GM19099 (cell line): ENCODE data around the gene GNA12.

ENCODE experiments used
- POLR2A ChIP-seq: IDR thresholded peaks from 3 replicates; pipeline ENCODE4 v1.6.1; 2011; ENCODE audit warnings: low read depth; ENCODE audit not compliant: insufficient read length; ENCODE audit errors: extremely low read depth

The GNA12 gene

DNA sequence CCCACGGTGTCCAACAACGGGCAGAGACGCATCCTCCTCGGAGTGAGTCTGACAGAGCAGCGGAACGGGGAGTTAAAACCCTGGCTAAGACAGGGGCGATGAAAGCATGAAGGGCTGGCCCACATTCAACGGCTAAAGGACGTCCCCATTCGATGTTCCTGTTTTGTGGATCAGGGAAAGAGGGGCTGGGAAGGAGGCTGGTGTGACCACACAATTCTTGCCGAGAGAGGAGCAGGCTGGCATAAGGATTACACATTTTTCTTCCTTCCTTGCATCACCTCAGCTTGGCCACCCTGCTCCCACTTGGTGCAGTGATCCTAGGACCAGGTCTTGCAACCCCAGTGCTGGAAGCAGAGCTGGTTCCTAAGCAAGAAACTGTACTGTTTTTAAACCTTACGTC, 67.7 kb downstream of the GNA12 start:
- TF ChIP-seq POLR2A, result no peak

DNA sequence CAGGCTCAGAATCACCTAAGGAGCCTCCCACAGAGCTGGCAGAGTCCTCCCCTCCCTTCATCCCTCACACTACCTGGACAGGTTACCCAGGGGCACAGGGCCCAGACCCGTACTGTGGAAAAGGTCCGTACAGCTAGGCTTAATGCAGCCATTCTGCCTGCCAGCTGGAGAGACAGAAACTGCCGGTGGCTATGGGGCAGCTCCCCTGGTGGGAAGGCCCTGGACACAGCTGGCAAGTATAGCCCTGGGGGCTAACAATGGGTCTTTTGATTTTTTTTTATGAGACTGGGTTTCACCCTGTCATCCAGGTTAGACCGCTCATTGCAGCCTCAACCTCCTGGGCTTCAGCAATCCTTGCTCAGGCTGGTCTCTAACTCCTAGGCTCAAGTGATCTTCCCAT, 68.3 kb downstream of the GNA12 start:
- no peak for TF ChIP-seq POLR2A

DNA sequence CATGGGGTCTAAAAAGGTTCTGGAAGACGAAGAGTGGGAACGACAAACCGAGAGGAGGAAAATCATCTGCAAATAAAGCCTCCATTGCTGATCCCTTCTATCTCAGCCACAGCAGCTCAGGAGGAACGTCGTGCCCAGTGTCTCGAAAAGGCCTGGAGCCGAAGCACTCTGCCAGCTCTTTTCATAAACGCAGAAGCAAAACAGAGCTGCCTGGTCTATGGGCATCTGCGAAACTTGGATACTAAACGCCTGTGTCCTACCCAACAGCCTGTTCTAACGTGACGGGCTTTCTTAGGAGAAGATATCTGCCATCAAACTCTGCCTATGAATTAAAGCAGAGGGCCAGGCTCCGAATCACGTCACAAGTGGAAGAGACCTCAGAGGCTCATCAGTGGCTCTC, 68.7 kb downstream of the GNA12 start:
- TF ChIP-seq POLR2A, result no peak

DNA sequence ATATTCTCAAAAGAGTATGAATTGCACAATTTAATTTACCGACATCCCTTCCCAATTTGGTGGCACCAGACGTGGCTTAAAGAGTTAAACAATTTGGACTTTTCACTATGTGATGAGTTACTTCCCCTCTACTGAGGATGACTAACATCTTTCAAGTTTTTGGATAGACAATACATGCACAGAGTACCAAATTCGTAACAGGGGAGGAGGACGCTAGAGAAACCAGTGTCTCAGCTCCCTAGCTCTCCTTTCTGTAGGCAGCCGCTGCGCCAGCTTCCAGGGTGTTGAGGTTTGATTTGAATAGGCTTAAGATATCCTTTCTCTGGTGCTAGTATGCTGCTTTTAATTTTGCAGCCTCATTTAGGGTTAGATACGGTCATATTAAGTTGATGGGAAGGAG, 69.2 kb downstream of the GNA12 start:
- no peak for TF ChIP-seq POLR2A

DNA sequence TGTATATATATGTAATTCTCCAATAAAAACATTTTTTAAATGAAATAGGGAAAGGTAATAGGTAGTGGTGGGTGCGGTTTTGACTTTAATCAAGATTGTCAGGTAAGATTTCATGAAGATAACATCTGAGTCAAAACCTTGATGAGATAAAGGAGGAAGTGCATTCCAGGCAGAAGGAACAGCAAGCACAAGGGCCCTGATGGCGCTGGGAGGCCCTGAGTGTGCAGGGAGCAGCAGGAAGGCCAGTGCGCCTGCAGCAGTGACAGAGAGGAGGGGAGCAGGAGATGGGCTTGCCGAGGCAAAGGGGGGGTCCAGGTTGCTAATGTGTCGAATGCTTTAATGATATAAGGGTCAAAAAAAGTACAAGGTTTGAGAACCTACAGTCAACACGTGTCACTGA, 69.8 kb downstream of the GNA12 start:
- no peak for TF ChIP-seq POLR2A

DNA sequence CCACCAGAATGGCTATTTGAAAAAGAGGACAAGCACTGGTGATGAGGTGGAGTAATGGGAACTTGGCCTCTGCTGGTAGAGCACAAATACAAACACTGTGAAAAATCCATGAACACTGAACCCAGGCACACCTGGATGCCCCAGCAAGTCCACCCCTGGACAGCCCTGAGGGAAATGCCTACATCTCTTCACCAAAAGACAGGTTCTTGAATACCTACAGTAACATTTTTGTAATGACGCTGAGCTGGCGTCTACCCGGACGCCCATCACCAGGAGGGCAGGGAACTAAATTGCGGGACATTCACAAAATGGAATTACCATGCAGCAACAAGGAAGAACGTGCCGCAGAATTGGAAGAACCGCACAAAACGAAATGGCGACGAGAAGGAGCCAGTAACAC, 70.5 kb downstream of the GNA12 start:
- TF ChIP-seq POLR2A, result no peak

DNA sequence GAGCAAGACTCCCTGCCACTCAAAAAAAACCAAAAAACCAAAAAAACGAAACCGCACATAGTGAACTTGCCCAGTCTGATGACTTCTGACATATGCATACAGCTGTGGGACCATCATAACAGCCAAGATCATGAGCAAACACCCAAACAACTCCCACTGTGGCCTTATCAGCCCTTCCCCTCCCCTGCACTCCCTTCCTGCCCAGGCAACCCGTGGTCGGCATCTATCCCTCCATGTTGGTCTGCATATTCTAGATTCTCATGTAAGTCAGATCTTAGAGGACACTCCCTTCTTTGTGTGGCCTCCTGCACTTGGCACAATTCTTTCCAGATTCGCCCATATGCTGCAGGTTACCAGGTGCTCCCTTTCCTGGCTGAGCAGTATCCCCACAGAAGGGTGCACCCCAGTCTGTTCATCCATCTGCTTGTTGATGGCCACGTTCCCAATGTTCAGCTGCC, 72.8 kb downstream of the GNA12 start:
- no peak for TF ChIP-seq POLR2A

DNA sequence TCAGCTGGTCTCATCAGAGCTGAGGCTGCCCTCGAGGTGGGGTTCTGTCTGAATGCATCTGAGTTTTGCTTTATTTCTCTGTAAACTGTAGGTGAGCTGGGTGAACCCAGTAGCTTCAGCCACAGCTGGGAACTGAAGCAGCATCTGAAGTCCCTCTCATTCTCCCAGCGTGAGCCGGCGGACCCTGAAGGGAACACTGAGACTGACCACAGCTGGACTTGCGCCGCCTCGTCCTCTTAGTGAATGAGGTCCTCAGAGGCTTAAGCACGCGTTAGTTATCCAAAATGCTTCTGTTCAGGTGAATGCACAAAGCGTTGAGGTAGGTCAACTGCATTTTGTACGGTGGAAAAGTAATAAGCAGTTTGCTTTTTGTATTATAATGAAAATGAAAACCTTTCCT, 79.5 kb downstream of the GNA12 start:
- no peak for TF ChIP-seq POLR2A

DNA sequence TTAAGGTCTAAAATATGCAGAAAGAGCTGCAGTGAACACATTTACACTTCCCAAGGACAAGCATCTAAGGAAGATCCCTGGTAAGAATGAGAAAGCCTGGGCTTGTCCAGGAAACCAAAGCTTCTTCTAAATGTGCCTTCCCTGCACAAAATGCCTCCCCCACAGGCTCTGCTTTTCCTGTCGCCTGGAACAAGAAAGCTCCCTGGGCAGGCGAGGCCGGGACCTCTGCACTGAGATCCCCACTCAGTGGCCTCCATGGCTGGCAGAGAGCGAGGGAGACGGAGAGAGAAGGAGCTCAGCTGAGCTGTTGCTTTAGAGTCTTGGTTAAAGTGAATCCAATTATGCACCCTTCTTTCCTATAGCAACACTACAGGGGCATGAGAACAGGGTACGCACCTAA, 80.5 kb downstream of the GNA12 start:
- TF ChIP-seq POLR2A, result no peak

DNA sequence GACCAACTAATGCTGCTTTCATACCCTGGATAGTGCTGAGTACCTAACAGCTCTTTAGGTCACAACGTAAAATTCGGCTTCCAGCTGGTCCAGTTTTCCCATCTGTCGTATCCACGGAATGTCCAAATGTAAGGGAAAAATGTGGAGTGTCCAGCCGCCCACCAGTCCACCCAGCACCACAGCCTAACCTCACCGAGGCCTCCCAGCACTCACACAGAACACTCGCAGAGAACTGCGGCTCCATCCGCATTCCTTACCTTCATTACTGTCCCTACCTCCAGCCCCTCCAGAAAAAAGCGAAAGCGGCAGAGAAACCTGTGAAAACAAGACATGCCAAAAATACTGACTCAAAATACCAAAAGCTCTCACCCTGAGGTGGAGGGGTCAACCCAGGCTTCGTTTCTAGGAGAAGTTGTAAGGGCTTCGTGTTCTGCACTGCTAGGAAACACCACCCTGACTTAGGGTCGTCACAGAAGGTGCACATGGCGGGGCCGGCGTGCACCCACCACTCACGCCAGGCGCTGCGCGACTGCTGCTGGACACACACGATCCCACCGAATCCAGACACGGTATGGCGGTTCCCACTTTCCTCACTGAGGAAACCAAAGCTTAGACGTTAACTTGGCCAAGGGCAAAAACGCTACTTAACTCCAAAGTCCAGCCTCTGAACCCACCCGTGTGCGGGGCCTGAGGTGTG, 82.2 kb downstream of the GNA12 start:
- TF ChIP-seq POLR2A, result no peak

DNA sequence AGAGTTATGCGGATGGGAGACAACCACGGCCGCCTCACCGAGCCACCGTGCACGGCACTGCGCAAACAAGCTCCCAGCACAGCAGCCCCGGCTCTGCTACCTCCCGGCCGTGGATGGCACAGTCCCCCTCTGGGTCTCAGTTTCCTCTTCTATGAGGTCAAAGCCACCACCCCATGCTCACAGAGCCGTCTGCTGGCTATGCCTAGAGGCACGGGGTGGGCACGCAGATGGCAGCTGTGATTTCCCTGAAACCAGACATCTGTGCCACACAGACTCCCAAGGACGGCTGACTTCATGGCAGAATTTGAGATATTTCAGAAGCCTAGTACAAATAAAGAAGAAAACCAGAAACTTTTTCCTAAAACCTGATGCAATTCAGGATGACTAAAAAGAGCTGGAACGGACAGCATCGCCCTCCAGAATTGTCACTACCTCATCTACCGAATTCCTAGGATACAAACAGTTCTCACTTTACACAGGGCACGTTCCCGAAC, 82.9 kb downstream of the GNA12 start:
- no peak for TF ChIP-seq POLR2A

DNA sequence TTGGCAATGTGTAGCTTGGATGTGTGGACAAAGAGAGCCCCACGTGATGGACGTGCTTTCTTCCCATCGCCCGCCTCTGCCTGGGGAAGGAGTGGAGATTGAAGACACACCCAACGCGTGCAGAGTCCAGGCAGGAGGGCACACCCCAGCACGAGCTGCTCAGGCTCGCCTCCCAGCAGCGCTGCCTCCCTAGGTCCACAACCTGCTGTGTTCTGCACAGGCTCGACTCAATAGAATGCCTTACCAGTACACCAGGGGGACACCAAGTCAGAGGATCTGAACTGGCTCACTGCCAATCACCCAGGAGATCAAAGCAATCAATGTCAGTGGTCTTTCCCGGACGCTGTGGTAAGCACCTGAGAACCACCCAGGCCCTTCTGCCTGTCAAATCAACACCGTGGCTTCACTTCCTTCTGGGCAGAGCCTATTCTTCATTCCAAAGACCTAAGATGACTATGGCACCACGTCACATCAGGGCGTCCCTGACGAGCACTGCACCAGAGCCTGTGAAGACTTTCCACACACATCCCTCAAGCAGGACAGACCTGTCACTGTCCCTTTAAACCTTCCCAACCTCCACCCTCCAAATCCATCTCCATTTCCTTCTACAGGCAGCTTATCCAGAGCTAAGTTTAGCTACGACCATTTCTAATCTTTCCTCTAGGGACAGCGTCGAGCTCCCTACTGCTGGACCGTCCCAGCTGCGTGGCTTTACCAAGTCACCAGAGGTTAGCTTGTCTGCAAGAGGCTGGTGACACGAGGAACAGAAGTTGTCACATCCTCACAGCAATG, 83.8 kb downstream of the GNA12 start:
- TF ChIP-seq POLR2A, result no peak

DNA sequence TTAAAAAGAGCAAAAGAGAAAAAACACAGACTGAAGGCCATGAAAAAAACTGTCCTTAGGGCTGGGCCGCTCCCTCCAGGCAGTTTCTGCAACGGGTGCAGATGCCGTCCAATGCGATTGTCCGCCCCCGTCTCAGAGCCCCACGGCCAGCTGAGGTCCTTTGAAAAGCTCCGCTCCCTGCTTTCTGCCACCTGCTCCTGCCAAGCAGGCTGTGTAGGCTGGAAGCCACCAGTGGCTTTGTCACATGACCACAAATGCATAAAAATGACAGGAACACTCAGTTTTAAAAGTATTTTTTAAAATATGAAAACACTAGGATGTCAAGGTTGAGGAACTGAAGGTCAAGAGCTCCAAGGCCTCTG, 84.4 kb downstream of the GNA12 start:
- no peak for TF ChIP-seq POLR2A

DNA sequence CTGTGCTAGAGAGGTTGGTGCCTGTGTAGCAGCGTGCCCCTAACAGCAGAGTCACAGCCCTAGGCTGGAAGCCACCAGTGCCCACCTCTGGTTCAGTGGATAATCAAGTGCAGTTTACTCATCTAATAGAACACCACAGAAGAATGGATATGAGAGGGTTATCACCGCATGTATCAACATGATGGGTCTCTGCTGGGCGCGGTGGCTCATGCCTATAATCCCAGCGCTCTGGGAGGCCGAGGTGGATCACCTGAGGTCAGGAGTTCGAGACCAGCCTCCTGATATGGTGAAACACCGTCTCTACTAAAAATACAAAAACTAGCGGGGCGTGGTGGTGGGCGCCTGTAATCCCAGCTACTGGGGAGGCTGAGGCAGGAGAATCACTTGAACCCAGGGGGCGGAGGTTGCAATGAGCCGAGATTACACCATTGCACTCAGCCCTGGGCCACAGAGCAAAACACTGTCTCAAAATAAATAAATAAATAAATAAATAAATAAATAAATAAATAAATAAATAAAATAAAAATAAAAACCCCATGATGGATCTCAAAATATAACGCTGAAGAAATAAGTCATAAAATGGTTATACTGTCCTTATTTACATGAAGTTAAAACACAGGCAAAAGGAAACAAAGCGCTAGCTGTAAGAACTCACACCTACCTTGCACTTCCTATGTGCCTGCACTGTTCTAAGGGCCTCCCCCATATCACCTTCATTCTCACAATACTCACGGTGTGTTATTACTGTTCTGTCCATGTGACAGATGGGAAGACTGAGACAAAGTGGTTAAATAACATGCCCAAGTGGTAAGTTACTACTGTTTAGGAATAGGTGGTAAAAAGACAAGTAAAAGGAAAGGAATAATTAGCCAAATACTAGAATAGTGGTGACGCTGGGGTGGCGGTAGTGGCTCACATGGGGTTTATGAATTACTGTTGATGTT, 85.2 kb downstream of the GNA12 start:
- TF ChIP-seq POLR2A, result no peak

DNA sequence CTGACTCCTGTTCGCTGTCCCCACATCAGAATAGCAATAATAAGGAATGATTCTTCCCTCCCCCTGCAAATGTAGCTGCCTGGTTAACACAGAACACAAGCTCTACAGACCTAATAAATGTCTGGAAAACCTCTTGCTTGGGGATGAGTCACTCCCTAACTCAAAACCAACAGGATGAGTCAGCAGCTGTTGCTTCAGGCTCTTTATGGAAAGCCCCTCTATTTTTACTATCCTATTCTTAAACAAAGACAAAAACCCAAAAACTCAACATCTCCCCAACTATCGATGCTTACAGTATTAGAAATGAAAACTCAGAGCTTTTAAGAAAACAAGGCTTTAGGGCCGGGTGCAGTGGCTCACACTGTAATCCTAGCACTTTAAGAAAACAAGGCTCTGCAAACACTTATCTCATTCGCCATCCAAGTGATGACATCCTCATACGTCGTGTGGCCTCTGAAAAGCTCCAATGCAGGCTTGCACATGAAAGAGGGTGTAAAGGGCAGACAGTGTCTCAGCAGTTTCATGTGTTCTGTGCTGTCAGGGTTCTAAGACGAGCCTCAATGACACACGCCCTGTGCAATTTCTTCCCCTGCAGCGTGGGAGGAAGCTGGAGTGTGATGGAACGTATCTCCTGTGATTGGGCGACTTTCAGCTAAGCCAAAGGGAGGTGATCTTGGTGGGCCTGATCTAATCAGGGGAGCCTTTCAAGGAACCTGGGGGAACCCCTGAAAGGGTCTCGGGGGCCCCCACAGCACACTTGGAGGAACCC, 86.0 kb downstream of the GNA12 start:
- TF ChIP-seq POLR2A, result peak; percentile 23

DNA sequence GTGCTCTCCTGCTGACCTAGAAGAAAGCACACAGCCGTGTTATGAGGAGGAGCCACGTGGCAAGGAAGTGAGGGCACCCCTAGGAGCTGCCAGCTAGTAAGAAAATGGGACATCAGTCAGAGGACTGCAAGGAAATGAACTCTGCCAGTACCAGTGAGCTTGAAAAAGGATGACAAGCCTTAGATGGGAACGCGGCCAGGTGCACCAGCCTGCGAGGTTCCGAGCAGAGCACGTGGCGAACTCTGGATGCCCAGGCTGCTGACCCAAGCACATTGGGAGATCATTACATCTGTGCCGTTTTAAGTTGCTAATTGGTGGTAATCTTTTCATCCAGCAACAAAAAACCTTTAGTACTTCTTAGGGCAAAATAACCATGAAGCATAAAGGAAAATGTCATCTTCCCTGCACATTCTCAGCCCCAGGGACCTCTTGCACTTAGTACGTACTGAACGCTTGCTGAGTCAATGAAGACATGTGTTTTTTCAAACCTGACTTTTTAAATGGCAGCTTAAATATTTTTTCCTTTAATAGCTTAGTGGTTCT, 86.7 kb downstream of the GNA12 start:
- no peak for TF ChIP-seq POLR2A
